Fibroblast of skin of abdomen (primary cell): Measurements from ENCODE around the gene PDE10A.
"Not testable (repeated sequence)": the region's sequence is repeated elsewhere in the genome, so short reads cannot be mapped to it uniquely, and the experiment has no call there.

ENCODE experiments used
- DNase-seq: peaks from one replicate; pipeline ENCODE4 v3.0.0-alpha.2; 2013

The PDE10A gene

DNA sequence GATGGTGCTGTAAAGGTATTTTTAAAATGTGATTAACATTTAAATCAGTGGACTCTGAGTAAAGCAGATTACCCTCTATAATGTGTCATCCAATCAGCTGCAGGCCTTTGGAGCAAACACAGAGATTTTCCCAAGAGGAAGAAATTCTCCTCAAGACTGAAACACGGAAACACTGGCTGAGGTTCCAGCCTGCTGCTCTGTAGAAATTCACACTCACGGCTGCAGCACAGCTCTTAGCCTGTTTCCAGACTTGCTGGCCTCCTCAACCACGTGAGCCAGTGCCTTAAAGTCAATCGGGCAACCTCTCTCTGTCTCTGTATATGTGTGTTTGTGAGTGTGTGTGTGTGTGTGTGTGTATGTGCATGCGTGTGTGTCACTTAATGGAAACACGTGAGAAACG, 41.1 kb downstream of the PDE10A start:
- DNase-seq, result no peak

DNA sequence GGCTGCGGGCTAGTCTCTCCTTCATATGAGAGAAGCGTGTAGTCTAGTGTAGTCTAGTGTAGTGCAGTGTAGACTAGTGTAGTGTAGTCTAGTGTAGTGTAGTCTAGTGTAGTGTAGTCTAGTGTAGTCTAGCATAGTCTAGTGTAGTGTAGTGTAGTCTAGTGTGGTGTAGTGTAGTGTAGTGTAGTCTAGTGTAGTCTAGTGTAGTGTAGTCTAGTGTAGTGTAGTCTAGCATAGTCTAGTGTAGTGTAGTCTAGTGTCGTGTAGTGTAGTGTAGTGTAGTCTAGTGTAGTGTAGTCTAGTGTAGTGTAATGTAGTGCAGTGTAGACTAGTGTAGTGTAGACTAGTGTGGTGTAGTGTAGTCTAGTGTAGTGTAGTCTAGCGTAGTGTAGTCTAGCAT, 44.1 kb downstream of the PDE10A start:
- DNase-seq, result not testable (repeated sequence)

DNA sequence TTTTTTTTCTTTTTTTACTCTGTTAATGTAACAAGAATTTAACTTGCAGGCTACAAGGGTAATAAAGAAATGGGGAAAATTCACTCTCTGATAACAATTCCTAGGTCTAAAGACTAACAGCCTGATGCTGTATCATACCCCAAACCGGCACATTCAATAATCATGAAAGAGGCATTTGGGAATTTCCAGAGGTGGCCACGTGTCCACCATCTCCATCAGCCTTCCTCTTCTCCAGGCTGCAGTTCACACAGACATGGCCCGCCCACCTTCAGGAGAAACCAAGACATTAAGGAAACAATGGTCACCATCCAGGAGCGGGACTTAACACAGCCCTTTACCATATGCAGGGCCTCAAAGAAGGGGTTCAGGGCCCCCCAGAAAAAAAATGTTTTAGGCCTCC, 44.8 kb downstream of the PDE10A start:
- no peak for DNase-seq

DNA sequence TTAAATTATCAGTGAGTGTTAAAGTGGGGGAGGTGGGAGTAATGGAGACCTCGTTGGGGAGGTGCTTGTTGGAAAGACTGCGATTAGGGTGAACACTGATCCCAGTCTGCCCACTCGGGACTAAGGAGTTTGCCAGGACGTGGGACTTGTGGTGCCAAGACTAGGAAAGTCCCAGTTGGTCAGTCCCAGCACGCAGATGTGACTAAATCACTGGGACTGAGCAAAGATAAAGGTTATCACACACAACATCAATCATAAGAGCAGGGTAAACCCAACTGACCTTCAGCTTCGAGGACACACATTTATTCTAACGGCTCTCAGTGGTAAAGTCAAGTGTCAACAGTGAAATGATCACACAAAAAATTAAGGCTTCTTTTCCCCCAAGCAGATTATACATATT, 45.5 kb downstream of the PDE10A start:
- no peak for DNase-seq

DNA sequence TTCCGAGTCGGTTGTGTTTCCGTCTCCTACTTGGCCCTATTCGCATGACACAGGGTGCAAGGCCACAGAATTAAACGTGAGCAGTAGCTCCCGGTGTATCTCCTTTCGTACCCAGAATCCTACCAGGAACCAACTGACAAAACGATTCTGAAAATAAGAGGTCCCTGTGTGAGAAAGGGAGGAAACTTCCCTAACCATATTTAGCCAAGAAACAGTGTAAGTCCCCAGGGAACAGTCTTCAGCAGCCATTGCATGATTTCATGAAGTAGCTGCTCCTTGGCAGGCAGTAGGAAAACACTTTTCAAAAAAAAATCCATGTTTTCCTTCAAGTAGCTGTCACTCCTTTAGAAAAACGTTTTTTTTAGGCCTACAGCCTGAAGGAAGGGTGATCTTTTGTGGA, 46.9 kb downstream of the PDE10A start:
- DNase-seq, result peak; percentile 12

DNA sequence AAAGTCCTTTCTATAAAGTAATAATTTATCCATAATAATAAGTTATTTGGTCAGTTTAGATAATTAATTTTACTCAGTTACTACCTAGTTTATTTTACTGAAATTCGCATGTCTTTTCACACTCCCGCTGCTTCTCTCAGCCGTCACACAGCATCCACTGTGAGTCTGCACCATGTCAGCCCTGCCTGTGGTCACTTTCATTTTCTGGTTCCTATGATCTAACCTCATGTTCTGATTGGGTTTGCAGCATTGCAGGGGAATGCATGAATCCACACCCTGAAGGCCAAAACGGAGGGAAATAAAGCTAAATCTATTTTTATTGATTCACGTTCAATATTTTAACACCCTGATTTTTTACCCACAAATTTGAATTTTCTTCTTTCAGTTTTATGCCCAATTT, 47.4 kb downstream of the PDE10A start:
- no peak for DNase-seq

DNA sequence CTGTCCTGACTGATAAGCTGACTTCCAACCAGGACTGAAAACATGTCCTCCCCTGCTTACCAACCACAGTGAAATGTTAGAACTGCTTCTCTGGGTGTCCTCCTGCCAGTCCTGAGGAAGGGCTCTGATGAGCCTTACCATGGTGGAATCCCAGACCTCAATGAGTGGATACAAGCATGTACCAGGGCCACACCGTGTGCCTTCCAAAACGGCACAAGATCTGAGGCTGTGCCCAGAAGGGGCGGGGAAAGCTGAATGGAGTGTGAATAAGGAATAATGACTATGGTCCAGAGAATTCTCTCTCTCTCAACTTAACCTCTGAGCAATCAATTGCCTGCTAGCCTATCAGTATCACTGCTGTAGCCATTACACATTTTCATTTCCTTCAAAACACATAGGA, 51.7 kb downstream of the PDE10A start:
- DNase-seq, result no peak

DNA sequence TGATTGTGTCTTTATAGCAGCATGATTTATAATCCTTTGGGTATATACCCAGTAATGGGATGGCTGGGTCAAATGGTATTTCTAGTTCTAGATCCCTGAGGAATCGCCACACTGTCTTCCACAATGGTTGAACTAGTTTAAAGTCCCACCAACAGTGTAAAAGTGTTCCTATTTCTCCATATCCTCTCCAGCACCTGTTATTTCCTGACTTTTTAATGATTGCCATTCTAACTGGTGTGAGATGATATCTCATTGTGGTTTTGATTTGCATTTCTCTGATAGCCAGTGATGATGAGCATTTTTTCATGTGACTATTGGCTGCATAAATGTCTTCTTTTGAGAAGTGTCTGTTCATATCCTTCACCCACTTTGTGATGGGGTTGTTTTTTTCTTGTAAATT, 54.5 kb downstream of the PDE10A start:
- DNase-seq, result not testable (repeated sequence)

DNA sequence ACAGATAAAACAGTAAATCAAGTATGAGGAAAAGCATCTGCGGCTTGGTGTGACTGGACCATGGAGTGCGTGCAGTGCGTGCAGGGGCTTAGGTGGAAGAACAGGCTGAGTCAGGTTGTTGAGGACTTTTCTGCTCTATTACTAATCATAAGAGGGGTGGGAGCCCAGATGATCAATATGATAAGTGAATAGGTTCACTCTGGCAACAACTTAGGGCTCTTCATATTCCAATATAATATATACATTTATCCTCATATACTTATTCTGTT, 56.4 kb downstream of the PDE10A start:
- DNase-seq, result no peak

DNA sequence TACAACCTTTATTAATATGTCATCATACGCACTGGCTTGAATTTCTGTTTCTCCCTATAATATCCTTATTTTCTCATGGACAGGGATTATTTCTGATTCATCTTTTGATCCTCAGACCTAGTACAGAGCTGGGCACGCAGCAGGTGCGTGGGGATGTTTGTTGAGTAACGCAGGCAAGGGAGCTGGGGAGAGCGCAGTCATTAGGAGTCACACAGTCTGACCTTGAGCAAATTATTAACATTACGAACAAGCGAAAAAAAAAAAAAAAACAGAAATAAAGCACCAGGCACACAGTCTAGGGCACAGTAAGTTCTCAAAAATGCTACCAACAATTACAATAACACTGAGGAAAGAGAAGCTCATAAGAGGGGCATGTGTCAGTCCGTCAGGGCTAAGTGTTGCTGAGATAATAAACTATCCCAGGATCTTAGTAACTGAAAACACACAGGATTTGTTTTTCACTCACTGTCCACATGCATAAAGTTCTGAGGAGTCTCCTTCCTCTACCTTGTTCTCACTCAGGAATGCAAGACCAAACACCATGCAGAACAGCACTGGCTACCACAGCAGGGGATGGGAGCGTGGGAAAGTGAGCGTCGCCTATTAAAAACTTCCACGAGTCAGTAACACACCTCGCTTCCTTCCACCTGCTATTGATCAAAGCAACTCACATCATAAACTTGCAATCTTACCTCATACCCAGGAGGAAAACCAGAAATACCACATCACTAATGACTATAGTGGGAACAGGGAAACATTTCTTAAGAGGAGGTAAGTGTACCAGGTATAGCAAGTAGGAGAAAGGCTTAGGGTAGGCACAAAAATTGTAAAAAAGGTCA, 56.9 kb downstream of the PDE10A start:
- no peak for DNase-seq

DNA sequence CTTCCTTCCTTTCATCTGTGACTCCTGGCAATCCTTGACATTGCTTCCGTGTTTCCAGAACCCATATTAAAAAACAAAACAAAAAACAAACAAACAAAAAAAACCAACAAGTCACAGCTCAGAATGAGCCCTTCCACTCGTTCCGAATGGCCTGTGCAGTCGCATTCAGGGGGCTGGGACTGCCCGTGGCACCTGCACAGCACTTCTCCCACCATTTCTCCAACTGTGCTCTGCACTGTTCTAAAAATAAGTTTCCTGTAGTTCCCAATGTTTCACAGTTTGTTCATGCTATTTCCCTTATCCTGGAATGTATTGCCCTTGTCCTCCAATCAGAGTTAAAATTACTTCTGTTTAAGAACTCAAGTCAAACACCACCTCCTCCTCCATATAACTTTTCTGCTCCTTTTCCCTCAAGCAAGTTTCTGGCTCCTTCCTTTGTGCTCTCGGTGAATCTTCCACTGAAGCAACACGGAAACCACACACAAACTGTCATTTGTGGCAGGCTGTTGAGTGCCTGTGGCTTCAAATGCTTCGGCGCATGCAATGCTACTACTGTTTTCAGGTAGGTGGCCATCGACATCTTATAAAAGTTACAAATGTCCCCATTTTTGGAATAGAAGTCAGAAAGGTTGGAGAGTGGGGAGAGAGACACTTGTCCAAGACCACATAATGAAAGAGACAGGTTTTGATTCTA, 57.7 kb downstream of the PDE10A start:
- DNase-seq, result no peak

DNA sequence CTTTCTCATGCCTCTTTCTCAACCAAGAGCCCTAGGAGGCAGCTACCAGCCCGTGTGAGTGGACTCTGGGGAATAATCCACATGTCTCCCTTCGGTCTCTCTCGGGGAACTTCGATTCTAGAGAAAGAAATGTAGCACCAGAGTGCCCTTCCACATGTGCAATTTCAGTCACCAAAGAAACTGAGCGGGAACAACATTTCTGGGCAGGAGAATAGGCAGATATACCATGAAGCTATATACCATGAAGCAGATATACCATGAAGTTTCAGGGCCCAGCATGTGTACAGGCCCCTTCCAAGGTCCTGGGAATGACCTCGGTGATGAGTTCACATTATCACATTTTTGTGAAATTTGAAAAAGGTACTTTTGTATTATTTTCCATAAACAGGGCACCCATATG, 60.8 kb downstream of the PDE10A start:
- no peak for DNase-seq

DNA sequence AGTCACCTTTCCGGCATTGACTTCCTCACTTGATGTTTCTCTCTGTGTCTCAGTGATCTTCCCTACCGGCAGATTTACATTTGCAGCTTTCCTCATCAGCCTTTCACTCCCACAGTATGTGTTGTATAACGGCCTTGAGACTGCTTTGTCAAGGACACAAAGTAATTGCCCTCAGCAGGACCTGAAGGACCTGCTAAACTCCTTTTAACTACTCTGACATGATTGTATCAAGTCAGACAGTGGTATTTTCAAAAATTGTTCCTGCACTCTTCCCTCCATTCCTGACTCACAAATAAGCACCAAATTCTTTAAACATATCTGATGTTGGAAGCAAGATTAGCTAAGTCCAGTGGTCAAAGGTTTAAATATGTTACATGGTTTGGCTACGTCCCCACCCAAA, 62.4 kb downstream of the PDE10A start:
- no peak for DNase-seq

DNA sequence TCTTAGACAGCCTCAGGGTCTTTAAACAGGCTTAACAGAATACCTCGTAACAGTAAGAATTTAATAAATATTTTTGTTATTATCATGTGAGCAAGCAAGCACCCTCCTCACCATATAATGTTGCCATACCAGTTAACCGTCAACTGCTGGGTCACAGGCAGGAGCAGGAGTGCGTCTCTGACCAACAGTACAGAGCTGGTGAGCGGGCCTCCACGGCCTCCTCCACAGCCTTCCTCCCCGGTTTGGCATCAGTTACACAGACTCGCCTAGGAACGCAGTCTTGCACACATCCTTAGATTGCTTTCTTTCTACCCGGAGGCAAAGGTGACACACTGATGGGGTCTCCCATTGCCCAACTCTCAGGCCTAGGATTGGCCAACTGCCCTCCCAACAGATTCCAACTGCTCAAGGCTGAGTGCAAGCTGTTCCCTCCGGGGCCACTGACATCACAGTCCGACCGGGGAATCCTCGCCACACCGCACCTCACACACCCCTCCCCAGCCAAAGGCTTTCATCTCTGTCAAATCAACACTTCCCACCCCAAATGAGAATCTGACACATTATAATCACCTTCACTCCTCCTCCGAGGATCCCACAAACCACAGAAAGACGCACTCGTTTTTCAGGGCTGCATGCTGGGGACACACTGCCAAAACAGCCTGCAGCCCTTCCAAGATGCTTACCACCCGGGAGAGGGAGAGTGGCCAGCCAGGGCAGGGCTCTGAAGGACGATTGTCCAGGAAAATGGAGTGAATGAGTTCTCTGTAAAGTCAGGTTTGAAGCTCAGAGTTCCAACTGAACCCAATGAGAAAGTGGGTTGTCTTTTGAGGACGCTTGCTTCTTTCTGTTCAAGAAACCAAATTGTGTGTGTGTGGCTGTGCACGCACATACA, 63.2 kb downstream of the PDE10A start:
- DNase-seq, result no peak

DNA sequence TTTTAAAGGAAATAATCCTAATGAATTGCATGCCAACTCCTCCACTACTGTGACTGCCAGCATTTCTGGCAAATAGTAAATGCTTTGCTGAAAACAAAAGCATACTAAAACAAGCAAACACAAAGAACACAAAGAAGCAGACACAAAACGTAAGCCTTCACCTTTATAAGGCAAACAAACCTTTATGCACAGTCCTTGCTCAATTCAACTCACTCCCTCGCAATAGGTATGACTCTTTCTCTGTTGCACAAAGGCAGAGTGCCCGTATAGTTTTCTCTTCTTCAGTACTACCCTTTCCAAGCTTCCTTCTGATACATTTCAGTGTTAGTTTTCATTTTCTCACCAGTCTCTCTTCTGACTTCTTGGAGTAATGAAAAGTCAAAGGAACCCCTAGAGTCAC, 63.9 kb downstream of the PDE10A start:
- no peak for DNase-seq

DNA sequence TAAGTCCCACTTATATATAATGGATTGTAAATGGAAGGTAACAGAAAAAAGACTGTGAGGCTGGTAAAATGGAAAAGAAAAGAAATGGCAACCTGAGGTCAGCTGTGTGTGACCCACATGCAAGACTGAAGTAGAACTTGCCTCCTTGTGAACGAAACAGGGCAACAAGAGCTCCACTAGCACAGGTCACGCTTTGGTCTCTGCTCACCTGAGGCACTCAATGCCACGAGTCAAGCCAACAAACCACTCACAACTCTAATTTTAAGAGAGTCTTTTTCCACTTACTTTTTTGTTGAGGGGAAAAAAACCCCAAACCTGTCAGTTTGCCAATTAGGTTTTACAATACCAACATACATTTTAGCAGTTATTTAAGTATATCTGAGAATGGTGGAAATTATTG, 65.2 kb downstream of the PDE10A start:
- no peak for DNase-seq

DNA sequence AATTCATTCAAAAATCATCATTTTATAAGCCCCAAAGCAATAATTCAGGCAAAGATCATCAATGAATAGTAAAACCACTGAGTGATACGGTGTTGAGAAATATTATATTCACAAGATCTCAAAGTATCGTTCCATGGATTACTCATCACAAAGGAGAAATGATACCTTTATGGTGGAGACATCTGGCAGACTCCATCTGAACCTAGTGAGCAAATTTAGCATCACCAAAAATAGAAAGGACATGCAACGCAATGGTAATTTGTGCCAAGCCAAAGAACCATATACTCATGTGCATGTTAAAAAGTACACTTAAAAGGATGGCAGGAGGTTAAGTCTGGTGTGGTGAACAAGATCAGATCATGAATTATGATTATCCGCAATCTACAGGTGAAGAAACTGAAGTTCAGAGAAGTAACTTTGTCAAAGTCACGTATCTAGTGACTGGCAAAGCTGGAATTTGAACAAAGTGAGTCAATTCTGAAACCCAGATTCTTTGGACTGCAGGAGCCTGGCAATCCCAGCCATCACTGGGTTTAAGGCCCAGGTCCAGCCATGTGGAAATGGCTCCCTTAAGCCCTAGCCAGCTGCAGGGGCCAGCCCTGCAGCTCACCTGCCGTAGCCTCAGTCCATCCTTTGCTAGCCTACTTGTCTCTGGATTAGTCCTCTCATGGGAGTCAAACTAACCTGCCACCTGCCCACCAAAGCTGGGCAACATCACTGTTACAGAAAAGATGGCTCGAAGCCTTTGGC, 68.3 kb downstream of the PDE10A start:
- DNase-seq, result no peak

DNA sequence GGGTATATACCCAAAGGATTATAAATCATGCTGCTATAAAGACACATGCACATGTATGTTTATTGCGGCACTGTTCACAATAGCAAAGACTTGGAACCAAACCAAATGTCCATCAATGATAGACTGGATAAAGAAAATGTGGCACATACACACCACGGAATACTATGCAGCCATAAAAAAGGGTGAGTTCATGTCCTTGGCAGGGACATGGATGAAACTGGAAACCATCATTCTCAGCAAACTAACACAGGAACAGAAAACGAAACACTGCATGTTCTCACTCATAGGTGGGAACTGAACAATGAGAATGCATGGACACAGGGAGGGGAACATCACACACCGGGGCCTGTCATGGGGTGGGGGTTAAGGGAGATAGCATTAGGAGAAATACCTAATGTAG, 70.1 kb downstream of the PDE10A start:
- DNase-seq, result not testable (repeated sequence)

DNA sequence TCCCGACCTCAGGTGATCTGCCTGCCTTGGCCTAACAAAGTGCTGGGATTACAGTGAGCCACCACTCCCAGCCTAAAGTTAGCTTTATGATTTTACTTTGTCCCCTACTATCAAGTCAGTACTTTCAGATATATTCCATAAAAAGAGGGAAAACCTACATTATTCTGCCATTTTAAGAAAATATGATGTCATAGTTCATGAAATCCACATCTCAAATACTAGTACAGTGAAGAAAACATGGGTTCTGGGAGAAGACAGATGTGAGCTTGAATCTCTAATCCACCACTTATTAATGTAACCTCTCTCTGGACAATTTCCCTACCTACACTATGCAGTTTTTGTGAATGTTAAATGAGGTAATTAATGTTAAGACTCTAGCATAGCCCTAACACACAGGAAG, 74.5 kb downstream of the PDE10A start:
- no peak for DNase-seq

DNA sequence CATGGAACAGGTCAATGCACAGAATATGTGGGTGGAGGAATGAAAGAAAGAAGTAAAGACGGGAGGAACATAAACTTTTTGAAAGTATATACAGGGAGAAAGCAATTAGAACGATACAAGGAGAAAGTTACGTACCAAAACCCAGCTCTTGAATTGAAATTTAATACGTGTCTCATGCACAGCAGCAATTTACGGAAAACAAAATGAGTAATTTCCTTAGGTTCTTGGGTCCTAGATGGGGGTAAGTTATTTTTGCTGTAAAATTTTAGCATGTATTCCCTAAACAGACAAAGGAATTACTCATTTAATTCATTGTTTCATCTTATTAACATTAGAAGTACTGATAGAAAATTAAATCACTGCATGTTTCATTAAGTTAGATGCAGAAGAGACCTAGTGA, 75.8 kb downstream of the PDE10A start:
- DNase-seq, result no peak

DNA sequence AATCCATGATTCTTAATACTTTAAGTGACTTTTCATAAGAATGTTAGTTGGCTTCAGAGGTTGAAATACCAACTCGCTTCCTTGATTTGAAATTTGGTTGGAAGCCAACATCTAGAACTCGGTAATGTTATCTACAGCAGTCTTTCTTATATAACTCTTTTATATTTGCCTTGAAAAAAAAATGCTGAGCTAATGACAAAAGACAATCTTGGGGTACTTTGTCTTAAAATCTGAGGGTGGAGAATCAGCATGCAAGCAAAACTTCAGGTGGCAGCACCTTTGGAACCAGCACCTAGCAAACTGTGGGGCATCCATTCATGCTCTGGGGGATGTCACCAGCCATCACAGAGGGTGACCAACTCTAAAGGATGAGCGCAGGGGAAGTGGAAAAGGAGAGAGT, 76.3 kb downstream of the PDE10A start:
- no peak for DNase-seq

DNA sequence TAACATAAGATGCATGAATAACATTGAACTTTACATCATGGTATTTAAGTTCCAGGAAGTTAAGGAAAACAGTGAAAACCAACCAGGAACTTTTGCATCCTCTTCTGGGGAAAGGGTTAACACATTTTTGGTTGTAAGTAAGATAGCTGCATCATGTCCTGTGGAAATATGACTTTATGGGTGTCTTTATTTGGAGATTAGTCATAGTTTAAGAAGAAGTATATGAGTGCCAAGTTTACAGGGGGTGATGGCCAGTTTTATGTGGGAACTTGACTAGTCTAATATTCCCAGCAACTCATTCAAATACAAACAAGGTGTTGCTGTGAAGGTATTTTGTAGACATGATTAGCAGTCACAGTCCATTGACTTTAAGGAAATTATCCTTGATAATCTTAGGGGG, 78.0 kb downstream of the PDE10A start:
- DNase-seq, result no peak

DNA sequence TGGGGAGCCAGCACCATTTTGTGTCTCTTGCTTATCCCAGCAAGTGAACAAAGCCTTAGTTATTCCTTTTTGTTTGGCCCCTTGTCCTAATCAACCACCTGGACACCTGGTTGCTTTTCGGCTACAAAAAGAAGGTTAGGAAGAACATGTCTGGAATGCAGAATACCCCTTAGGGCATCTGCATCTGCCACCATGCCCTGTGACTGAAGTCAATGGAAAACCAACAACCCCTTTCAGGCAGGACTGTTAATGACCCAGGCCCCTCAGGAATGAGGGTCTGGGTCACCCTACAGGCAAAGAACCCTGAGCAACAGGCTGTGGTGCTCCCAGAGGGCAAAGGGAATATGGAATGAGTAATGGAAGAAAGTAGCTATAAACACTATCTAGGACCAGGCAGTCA, 78.5 kb downstream of the PDE10A start:
- DNase-seq, result no peak
